Keratinocyte (primary cell): ENCODE measurements around the gene DSG1. TPM values are rescaled to one million over a fixed set of nuclear protein-coding genes. Genes with fewer than 3 reads are reported as not detected.

ENCODE experiments used
- DNase-seq: peaks from one replicate; pipeline ENCODE4 v3.0.0-alpha.2; 2011; ENCODE audit warnings: low read depth, missing footprints, low spot score
- FAIRE-seq: peaks from 2 replicates; lab custom pipeline; 2011; peaks lifted over from hg19 to GRCh38; lab: Jason Lieb, UNC
- H2AFZ ChIP-seq: 2 replicates; pipeline ENCODE4 v1.6.0; 2012; ENCODE audit warnings: low read length, control low read depth, inconsistent platforms; ENCODE audit not compliant: control insufficient read depth
- H3K27ac ChIP-seq: 2 replicates; pipeline ENCODE4 v1.5.1; 2011; ENCODE audit warnings: low read length; ENCODE audit not compliant: control insufficient read depth, insufficient read depth
- H3K27me3 ChIP-seq: 3 replicates; pipeline ENCODE4 v1.6.0; 2011; ENCODE audit warnings: low read length; ENCODE audit not compliant: control insufficient read depth, insufficient read depth; ENCODE audit errors: extremely low read depth
- H3K36me3 ChIP-seq, 2 experiments: 2 replicates in 1 of 2; 3 replicates in 1 of 2; pipeline ENCODE4 v1.5.1; 2011; ENCODE audit warnings: low read length in 2 of 2, mild to moderate bottlenecking in 1 of 2; ENCODE audit not compliant: control insufficient read depth in 2 of 2, insufficient read depth in 2 of 2; ENCODE audit errors: extremely low read depth in 1 of 2
- H3K4me1 ChIP-seq: 3 replicates; pipeline ENCODE4 v1.5.1; 2011; ENCODE audit warnings: low read length; ENCODE audit not compliant: control insufficient read depth, insufficient read depth; ENCODE audit errors: extremely low read depth
- H3K4me2 ChIP-seq: 3 replicates; pipeline ENCODE4 v1.6.0; 2011; ENCODE audit warnings: low read depth, low read length; ENCODE audit not compliant: control insufficient read depth, insufficient read depth; ENCODE audit errors: extremely low read depth
- H3K4me3 ChIP-seq, 3 experiments: fragments of 200-600 bp in 1 of 3; sonication (generic) in 1 of 3; 2 replicates in 2 of 3; 3 replicates in 1 of 3; pipeline ENCODE4 v1.5.1; 2011 to 2016; ENCODE audit warnings: low read length in 3 of 3, mild to moderate bottlenecking in 3 of 3, control low read depth in 2 of 3, inconsistent platforms in 1 of 3, low read depth in 1 of 3, mixed read lengths in 1 of 3, mixed run types in 1 of 3, moderate library complexity in 1 of 3; ENCODE audit not compliant: control insufficient read depth in 2 of 3, insufficient read depth in 2 of 3; ENCODE audit errors: extremely low read depth in 1 of 3
- H3K79me2 ChIP-seq: 2 replicates; pipeline ENCODE4 v1.6.0; 2012; ENCODE audit warnings: low read length; ENCODE audit not compliant: control insufficient read depth, insufficient read depth
- H3K9ac ChIP-seq: 3 replicates; pipeline ENCODE4 v1.6.0; 2011; ENCODE audit warnings: low read length; ENCODE audit not compliant: control insufficient read depth, insufficient read depth; ENCODE audit errors: extremely low read depth
- H3K9me1 ChIP-seq: 3 replicates; pipeline ENCODE4 v1.6.0; 2011; ENCODE audit warnings: low read length; ENCODE audit not compliant: control insufficient read depth, insufficient read depth; ENCODE audit errors: extremely low read depth
- H3K9me3 ChIP-seq: 2 replicates; pipeline ENCODE4 v1.5.1; 2012; ENCODE audit warnings: low read depth, low read length; ENCODE audit not compliant: control insufficient read depth
- H4K20me1 ChIP-seq: 3 replicates; pipeline ENCODE4 v1.6.0; 2011; ENCODE audit warnings: low read length; ENCODE audit not compliant: control insufficient read depth, insufficient read depth; ENCODE audit errors: extremely low read depth
- EZH2 ChIP-seq: IDR thresholded peaks from one replicate; pipeline ENCODE4 v1.6.1; 2012; ENCODE audit warnings: inconsistent platforms, mild to moderate bottlenecking, low read length, moderate library complexity
- dilution Hi-C: fragments of 300-500 bp; cut with MboI; formaldehyde crosslinking; loops from one replicate; pipeline ENCODE4 v1.7.0; 2020; ENCODE audit warnings: low sequenced_read_pairs; ENCODE audit not compliant: extremely low pct_ligation_motif_present
- polyA plus RNA-seq, 5 experiments: library from polyadenylated mRNA; depleted of rRNA in 3 of 5; stranded (reverse) in 3 of 5; stranded (forward) in 1 of 5; unstranded in 1 of 5; fragments of >200 nt; gene quantifications; 1 replicate in 1 of 5; 2 replicates in 3 of 5; 3 replicates in 1 of 5; pipeline versions ENCODE4 v1.2.1 to v1.2.3, GENCODE V29; 2011 to 2012; ENCODE audit warnings: missing spikeins in 2 of 5, low read depth in 1 of 5, low replicate concordance in 1 of 5
- TF ChIP-seq, protein P1 (sequence below), 3 experiments: IDR thresholded peaks in 1 of 3; conservative IDR thresholded peaks in 1 of 3; optimal IDR thresholded peaks in 1 of 3; 2 replicates in 2 of 3; 3 replicates in 1 of 3; pipeline versions ENCODE3 to v1.5.1; 2011; ENCODE audit warnings: low read length in 3 of 3, mild to moderate bottlenecking in 3 of 3, moderate library complexity in 2 of 3, control low read depth in 1 of 3, inconsistent platforms in 1 of 3; ENCODE audit not compliant: insufficient read depth in 2 of 3; ENCODE audit errors: extremely low read depth in 1 of 3

DSG1 gene
- polyA plus RNA-seq, 1 donor (not counting 4 experiments of a cell fraction or from before 2014, with no cell fraction given) = 27.6 TPM

DNA sequence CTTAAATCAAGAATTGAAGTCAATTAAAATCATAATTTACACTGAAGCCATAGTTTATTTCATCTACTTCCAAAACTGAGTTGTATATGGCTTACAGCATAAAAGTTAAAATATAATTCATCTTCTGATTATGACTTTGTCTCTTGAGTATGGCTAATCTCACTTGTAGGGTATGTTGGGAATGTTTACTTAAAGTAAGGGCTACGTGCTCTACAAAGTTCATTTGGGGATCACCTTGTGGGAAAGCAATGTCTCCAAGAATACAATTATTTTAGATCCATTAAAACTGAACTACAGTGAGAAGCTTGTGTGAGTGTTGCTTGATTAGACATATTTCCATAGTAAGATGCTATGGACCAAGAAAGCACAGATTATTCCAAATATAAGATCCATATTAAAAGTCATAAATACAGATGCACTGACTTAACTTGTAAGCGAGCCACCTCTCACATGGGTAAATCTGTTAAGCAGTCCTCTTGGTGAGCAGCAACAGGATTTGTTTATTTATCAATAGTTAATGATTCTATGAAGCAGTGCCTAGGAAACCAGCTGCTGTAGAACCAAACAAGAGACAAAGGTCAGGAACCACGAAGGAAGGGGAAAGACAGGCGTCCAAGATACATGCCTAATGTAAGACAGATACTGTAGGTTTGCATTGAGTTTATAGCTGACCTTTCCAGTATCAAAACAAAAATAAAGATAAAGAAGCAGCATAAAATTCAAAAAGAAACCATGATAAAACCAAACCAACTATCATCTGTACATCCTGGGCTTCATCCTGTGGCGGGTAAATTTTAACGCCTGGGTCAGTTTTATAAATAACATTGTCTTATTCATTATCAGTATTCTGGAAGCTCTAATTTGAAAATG is 83.4 kb downstream of the DSG1 start:
- no peaks in the 10 kb centered on the region for H3K27me3 ChIP-seq
- DNase-seq = no peak
- H2AFZ ChIP-seq = no peak overlapping the region
- dilution Hi-C loops = no loop called here
- H3K4me3 ChIP-seq = no peak overlapping the region
- no peak overlapping the region for H3K27ac ChIP-seq
- no peaks in the 10 kb centered on the region for H3K9me3 ChIP-seq
- H3K36me3 ChIP-seq = no peaks in the 10 kb centered on the region
- TF ChIP-seq EZH2 = no peak
- TF ChIP-seq, protein P1, sequence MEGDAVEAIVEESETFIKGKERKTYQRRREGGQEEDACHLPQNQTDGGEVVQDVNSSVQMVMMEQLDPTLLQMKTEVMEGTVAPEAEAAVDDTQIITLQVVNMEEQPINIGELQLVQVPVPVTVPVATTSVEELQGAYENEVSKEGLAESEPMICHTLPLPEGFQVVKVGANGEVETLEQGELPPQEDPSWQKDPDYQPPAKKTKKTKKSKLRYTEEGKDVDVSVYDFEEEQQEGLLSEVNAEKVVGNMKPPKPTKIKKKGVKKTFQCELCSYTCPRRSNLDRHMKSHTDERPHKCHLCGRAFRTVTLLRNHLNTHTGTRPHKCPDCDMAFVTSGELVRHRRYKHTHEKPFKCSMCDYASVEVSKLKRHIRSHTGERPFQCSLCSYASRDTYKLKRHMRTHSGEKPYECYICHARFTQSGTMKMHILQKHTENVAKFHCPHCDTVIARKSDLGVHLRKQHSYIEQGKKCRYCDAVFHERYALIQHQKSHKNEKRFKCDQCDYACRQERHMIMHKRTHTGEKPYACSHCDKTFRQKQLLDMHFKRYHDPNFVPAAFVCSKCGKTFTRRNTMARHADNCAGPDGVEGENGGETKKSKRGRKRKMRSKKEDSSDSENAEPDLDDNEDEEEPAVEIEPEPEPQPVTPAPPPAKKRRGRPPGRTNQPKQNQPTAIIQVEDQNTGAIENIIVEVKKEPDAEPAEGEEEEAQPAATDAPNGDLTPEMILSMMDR (optimal IDR thresholded peaks at IDR 0.05 in 1 of 3, IDR thresholded peaks at IDR 0.05 in 1 of 3, conservative IDR thresholded peaks at IDR 0.05 in 1 of 3; ENCODE audit: extremely low read depth in 1 of 3, insufficient read depth in 2 of 3, low read length in 3 of 3) = no peak
- no peaks in the 10 kb centered on the region for H3K4me1 ChIP-seq
- no peaks in the 10 kb centered on the region for H4K20me1 ChIP-seq
- no peaks in the 10 kb centered on the region for H3K9me1 ChIP-seq
- H3K4me2 ChIP-seq = no peak overlapping the region
- FAIRE-seq = no peak
- no peaks in the 10 kb centered on the region for H3K79me2 ChIP-seq
- H3K9ac ChIP-seq = no peak overlapping the region

GRCh38 chr18:31402026-31402373 is 84.0 kb downstream of the DSG1 start:
- no peak overlapping the region for H2AFZ ChIP-seq
- DNase-seq (no peak), FAIRE-seq (no peak)
- H3K4me3 ChIP-seq = no peak overlapping the region
- no peaks in the 10 kb centered on the region for H3K79me2 ChIP-seq
- H3K9ac ChIP-seq = no peak overlapping the region
- no peak overlapping the region for H3K27ac ChIP-seq
- dilution Hi-C loops = no loop called here
- H3K27me3 ChIP-seq = no peaks in the 10 kb centered on the region
- H4K20me1 ChIP-seq = no peaks in the 10 kb centered on the region
- H3K4me1 ChIP-seq = no peaks in the 10 kb centered on the region
- TF ChIP-seq, protein P1 (optimal IDR thresholded peaks at IDR 0.05 in 1 of 3, IDR thresholded peaks at IDR 0.05 in 1 of 3, conservative IDR thresholded peaks at IDR 0.05 in 1 of 3; ENCODE audit: extremely low read depth in 1 of 3, insufficient read depth in 2 of 3, low read length in 3 of 3) = no peak
- no peak for TF ChIP-seq EZH2
- no peaks in the 10 kb centered on the region for H3K9me3 ChIP-seq
- no peaks in the 10 kb centered on the region for H3K9me1 ChIP-seq
- H3K4me2 ChIP-seq = no peak overlapping the region
- no peaks in the 10 kb centered on the region for H3K36me3 ChIP-seq
